ENCODE measurements around the gene HS3ST3A1.

DNA sequence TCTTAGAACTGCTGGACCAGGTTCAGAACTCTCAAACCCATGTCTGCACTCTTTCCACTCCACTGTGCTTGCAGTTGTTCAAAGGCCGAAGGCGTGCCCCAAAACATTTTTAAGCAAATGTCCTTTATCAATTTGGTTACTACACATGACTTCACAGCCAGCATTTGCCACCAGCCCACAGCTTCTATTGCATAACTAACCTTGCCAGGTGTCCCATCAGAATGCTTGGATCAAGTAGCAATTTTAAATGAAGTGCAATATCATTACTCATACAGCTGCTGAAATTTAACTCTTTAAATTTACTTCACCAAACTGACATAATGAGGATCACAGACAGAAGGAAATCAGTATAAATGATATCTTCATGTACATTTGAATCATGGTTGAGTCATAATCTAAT lies 29.8 kb upstream of the HS3ST3A1 start:
- TF ChIP-seq EP300 (IDR thresholded peaks at IDR 0.05) (no peak), POLR2A (IDR thresholded peaks at IDR 0.05) (no peak)
- TF ChIP-seq, protein P1, sequence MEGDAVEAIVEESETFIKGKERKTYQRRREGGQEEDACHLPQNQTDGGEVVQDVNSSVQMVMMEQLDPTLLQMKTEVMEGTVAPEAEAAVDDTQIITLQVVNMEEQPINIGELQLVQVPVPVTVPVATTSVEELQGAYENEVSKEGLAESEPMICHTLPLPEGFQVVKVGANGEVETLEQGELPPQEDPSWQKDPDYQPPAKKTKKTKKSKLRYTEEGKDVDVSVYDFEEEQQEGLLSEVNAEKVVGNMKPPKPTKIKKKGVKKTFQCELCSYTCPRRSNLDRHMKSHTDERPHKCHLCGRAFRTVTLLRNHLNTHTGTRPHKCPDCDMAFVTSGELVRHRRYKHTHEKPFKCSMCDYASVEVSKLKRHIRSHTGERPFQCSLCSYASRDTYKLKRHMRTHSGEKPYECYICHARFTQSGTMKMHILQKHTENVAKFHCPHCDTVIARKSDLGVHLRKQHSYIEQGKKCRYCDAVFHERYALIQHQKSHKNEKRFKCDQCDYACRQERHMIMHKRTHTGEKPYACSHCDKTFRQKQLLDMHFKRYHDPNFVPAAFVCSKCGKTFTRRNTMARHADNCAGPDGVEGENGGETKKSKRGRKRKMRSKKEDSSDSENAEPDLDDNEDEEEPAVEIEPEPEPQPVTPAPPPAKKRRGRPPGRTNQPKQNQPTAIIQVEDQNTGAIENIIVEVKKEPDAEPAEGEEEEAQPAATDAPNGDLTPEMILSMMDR (IDR thresholded peaks at IDR 0.05): no peak

Data from tibial nerve (tissue), 4 donors.